Hypothalamus (tissue), 51 donors: ENCODE measurements around the gene SPACA7.

ENCODE experiments used
- DNase-seq, 51 donors: peaks; one replicate each; lab custom pipeline; 2025; lab: John Stamatoyannopoulos, UW

The SPACA7 gene

DNA sequence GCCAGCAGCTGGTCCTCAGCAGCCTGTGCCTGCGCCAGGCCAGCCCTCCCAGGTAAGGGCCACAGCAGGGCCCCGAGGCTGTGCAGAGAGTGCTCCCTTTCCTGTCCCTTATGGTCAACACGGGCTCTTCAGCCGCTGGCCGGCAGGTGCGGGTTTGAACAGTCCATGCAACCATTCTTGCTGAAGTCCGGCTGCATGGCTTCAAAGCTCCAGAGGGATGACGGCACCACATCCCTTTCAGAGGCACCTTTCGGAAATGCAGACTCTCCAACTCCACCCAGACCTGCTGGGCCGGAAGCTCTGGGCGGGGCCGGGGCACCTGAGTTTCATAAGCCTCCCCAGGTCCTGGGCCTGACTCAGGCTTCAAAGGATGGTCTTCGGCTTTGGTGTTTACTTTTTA is 81.3 kb downstream of the SPACA7 start:
- DNase-seq = no peak

DNA sequence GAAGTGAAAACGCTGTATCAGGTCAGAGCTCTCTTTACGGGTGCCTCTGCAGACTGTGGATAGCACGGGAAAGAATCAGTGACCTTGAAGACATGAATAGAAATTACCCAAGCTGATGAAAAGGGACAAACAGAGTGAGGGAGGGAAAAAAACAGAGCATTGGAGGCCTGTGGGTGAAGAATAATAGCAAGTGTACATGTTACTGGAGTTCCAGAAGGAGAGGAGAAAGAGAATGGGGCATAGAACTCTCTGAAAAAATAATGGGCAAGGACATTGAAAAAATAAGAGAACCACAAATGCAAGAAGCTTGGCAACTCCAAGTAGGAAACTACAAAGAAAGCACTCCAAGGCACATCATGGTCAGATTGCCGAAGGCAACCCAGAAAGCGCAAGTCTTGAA is 86.3 kb downstream of the SPACA7 start:
- DNase-seq = no peak

DNA sequence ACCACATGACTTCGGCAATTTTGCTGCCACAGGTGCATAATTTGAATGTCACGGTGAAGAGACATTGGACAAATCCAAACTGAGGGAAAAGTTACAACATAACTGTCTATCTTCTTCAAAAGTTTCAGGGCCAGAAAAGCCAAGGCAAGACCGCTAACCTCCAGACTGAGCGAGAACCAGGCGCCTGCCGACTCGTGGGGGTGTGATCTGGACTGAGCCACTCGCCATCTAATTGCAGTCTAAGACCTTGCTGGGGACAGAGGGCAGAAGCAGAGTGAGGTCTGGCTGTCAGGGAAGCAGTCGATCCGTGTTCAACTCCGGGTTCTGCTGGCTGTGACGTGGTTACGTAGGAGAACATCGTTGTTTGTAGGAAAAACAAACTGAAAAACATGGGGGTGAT is 88.6 kb downstream of the SPACA7 start:
- no peak for DNase-seq

DNA sequence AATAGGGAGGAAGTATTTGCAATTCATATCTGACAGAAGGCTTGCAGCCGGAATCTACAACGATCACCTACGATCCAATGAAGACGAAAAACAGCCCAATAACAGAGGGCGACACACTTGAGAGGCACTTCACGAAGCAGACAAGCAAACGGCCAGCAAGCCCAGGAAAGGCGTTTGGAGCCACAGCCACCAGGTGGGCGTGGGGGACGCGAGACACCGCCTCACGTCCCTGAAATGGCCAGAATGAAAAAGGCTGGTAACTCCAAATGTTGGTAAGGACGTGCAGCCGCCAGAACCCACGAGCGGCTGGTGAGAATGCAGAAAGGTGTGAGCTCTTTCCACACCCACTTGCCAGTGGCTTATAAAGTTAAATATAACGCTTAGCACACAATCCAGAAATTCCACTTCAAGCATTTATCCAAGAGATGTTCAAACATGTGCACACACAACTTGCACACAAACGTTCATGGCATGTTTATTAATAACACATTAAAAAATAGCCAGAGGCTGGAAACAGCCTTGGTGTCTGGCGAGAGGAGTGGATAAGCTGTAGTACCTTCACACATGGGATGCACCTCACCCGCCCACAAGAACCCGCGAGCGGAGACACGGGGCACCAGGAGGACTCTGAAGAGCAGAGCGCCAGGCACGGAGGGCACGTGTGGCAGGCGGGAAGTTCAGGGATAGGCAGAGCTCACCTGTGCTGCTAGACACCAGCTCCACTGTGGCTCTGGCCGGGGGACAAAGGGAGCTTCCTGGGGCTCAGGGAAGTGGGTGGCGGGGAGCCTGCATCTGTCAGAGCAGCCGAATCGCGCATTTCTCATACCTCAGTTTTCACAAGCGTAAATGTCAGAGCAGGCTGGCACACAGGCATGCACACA is 89.3 kb downstream of the SPACA7 start:
- no peak for DNase-seq

DNA sequence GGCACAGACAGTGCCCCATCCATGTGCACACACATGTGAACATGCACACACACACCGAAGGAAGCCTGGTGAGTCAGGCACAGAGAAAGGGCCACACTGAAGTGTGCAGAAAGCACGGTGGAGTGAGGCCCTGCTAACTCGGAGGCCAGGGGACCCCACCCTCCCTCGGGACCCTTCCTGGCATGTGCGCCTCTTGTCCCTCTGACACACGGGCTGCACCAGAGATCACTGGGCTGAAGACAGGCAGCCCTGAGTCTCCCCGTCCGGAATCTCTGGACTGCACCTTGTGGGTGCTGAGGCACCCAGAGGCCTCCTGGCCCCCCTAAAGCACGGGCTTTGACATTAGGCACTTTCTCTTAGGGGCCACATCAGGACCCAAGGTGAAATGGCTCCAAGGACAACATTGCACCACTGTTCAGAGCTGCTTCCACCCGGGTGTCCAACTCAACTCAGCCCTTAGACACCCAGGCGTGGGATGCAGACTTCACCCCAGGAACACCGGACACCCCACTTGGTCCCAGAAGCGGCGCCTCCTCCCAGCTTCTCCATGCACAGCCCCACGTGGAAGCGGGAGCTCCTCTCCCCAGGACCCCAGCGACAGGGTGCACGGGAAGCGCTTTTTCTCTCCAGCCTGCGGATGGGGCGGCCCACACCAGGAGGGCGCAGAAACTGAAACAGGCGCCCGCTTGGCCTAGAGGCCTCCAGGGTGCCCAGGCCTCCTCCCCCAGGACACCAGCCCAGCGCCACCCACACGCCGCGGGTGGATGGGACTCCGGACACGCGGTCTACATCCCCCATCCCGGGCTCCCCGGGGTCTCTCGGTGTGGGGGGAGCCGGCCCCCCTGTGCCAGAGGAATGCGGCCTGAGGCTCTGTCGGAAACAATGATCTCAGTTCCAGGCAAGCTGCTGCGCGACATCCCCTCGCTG is 90.2 kb downstream of the SPACA7 start:
- no peak for DNase-seq

DNA sequence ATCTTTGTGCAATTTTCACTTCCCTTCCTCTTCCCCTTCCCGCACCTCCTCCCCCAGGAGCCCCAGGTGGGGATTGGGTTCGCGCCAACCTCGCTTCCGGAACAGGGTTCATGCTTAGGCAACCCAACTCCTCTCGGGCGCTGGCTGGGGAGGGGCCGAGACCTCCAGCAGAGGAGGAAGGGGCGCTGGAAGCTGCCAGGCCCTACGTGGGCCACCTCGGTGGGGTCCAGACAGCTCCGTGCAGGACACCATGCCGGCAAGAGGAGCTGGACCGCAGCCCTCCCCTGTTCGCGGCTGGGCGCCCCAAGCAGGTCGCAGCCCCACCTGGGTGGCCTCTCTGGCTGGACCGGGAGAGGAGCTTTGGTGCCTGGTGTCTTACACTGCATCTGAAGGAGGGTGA is 91.1 kb downstream of the SPACA7 start:
- no peak for DNase-seq

DNA sequence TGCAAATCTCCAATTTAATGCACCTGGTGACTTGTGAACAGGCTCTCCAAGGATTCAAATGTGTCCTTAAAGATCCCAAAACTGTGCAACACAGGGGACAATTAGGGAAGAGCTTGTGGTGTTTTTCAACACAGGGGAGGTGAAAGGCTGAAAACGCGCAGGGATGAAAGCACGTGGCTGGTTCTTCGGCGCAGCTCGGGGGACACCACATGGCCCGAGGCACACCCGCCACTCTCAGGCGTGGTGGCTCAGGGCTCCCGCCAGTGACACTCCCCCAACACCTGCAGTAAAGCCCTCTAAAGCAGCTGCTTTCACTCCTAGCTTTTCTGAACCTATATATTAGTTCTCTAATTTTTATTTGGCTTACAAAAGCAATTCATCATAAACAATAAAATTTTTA is 91.9 kb downstream of the SPACA7 start:
- no peak for DNase-seq

DNA sequence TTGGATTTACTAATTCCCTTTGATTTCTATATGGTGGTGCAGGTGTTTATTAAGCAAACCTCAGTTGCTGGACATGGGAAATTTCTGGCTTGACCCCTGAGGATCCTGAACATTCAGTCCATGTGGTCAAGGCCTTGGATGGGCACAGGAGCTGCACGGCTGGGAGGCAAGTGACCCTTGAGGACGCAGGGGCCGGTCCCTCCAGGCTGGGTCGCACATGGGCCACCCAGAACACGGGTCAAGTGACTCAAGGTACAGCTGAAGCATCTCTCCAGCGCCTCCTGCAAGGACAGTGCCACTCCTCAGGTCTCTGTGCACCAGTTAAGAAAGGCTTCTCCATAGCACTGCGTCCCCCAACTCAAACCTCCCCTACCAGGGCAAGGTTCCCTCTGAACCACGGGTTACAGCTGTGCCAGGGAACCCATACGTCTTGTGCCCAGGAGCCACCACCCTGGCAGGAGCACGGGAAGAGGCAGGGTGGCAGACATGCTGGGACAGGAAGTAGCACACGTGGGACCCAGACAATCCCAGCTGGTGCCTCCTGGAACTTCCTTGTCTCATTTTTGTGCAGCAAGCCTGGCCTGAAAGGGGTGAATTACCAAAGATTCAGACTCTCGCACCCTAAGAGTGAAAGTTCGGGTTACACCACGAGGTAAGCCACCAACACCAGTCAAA is 93.1 kb downstream of the SPACA7 start:
- DNase-seq = no peak

DNA sequence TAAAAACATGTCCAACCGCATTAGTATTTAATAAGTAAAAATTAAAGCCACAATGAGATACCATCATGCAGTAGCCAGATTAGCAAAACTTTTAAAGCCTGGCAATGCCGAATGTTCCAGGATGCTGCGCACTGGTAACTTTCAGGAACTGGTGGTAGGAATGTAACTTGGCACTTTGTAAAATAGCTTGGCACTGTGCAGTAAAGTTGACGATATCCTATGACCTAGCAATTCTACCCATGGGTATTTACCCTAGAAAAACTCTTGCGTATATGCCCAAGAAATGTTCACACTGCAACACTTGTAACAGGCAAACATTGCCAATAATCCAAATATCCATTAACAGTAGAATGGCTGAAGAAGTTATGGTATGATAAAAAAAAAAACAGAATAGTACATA is 97.7 kb downstream of the SPACA7 start:
- no peak for DNase-seq

DNA sequence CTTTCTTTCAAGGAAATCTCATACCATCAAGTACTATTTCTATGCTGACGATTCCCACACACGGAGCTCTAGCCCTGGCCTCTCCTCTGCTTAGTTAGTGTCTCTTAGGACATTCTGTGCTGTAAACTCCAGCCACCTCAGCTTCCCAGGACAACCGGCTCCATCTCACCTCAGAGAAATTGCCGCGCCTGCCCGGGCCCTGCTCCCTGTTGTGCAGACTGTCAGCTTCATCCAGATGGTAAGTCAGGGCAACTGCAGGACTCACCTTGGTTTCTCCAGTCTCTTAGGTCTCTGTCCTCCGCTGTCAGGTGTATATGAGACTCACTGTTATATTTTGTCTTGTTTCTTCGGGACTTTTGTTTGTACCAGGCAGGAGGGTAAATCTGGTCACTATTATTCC is 98.7 kb downstream of the SPACA7 start:
- DNase-seq = no peak

DNA sequence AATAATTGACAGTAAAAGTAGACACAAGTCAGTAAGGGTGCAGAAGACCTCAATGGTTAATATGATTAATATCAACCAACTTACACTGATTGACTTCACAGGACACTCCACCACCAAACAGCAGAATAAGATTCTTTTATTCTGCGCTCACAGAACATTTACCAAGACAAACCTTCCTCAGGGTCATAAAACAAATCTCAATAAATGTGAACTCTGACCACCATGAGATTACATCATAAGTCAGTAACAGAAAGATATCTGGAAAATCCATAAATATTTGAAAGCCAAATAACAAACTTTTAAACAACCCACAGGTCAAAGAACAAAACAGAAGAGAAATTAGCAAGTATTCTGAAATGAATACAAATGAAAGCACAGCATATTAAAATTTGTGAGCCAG is 99.7 kb downstream of the SPACA7 start:
- no peak for DNase-seq

DNA sequence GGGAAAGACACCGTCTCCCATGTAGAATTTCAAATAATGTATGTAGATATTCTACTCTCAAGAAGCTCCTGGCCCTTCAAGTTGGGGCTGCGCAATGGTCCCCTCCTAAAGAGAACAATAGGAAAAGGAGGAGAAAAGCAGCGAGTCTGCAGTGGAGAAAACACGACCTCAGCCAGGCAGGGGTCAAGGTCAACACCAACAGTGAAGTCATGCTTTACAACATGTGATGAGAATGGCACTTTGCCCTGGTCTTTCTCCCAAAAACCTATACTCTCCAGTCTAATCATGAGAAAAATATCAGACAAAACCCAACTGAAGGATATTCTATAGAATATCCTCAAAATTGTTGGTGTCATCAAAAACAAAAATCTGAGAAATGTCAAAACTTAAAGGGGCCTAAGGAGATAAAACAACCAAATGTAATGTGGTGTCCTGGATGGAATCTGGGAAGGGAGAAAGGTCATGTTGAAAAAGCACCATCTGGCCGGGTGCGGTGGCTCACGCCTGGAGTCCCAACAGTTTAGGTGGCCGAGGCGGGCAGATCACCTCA is 101.0 kb downstream of the SPACA7 start:
- no peak for DNase-seq

DNA sequence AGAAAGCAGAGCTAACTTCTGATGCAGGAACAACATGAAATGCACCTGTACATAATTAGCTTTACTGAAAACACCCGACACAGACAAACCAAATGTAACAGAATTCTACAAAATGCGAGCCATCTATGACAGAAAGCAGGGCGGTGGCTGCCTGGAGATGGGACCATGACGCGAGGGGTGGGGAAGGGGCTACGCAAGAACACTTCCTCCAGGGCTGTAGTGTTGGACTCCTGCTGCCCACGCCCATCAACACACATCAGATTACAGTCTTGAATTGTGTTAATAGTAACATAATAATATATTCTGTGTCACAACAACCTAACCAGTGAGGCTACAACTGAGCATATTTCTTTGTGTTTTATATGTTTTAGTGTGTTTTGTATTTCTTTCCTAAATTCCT is 103.2 kb downstream of the SPACA7 start:
- DNase-seq = no peak

DNA sequence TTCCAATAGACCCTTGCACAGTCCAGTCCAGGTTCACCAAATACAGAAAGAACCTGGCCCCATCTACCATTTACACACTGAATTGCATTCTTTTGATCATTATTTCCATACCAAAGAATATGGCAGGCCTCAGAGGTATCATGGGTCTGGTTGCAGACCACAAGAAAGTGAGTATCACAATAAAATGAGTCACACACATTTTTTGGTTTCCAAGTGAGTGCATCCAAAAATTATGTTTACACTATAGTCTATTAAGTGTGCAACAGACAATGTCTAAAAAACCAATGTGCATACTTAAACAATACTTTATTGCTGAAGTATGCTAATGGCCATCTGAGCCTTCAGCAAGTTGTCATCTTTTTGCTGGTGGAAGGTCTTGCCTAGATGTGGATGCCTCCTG is 105.3 kb downstream of the SPACA7 start:
- DNase-seq = no peak

DNA sequence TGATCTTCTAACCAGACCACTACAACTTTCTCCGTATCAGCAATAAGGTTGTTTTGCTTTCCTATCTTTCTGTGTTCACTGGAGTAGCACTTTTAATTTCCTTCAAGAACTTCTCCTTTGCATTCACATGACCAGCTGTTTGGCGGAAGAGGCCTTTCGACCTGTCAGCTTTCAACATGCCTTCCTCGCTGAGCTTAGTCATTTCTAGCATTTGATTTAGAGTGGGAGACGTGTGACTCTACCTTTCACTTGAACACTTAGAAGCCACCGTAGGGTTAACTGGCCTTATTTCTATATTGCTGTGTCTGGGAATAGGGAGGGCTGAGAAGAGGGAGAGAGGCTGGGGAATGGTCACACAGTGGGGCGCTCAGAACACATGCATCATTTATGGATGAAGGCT is 107.1 kb downstream of the SPACA7 start:
- DNase-seq = no peak
